ENCODE data around the gene LPIN1.

DNA sequence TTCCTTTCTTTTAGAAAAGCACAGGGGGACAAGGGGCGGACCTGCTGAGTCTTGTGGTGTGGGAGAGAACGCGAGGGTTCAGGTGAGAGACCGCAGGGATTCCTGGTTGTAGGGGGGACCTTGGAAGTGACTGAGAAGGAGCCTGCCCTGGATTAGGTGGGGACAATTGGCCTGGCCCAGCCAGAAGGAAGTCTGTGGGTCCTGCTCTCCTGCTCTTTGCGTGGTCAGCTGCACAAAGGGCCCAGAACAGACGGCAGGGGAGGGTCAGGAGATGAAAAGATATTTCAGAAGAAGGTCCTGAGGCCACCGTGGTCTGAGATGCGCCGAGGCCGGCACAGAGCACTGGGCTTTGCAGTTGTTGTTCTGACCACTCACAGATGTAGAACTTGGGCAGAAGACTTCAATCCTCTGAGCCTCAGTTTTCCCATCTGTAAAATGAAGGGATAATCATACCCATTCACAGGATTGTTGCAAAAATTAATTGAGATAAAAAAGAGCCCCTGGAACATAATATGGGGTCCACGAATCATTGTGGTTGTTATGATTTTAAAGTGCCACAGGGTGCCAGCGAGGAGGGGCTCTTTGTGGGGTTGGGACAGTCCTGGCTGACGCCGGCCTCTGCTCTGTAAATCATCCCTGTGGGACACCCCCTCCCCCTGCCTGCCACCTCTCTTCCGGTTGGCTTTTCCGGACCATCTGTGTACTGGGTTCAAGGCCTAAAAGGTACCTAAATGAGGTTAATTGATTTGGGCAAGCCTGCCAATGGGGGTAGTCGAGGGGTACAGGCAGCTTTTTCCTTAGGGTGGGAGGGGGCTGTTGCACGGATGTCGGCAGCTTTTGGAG is 1.8 kb downstream of the LPIN1 start:
- TF ChIP-seq FOXA1 (IDR thresholded peaks at IDR 0.05) (no peak), RAD21 (IDR thresholded peaks at IDR 0.05) (no peak), TAF1 (conservative IDR thresholded peaks at IDR 0.05) (no peak), YY1 (IDR thresholded peaks at IDR 0.05) (no peak), SP1 (IDR thresholded peaks at IDR 0.05) (no peak)
- TF ChIP-seq, protein P1, sequence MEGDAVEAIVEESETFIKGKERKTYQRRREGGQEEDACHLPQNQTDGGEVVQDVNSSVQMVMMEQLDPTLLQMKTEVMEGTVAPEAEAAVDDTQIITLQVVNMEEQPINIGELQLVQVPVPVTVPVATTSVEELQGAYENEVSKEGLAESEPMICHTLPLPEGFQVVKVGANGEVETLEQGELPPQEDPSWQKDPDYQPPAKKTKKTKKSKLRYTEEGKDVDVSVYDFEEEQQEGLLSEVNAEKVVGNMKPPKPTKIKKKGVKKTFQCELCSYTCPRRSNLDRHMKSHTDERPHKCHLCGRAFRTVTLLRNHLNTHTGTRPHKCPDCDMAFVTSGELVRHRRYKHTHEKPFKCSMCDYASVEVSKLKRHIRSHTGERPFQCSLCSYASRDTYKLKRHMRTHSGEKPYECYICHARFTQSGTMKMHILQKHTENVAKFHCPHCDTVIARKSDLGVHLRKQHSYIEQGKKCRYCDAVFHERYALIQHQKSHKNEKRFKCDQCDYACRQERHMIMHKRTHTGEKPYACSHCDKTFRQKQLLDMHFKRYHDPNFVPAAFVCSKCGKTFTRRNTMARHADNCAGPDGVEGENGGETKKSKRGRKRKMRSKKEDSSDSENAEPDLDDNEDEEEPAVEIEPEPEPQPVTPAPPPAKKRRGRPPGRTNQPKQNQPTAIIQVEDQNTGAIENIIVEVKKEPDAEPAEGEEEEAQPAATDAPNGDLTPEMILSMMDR (IDR thresholded peaks at IDR 0.05; ENCODE audit: low read depth, low read length, missing input control): no peak
- TF ChIP-seq, protein P2, sequence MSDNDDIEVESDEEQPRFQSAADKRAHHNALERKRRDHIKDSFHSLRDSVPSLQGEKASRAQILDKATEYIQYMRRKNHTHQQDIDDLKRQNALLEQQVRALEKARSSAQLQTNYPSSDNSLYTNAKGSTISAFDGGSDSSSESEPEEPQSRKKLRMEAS (IDR thresholded peaks at IDR 0.05): no peak
- TF ChIP-seq, protein P3, sequence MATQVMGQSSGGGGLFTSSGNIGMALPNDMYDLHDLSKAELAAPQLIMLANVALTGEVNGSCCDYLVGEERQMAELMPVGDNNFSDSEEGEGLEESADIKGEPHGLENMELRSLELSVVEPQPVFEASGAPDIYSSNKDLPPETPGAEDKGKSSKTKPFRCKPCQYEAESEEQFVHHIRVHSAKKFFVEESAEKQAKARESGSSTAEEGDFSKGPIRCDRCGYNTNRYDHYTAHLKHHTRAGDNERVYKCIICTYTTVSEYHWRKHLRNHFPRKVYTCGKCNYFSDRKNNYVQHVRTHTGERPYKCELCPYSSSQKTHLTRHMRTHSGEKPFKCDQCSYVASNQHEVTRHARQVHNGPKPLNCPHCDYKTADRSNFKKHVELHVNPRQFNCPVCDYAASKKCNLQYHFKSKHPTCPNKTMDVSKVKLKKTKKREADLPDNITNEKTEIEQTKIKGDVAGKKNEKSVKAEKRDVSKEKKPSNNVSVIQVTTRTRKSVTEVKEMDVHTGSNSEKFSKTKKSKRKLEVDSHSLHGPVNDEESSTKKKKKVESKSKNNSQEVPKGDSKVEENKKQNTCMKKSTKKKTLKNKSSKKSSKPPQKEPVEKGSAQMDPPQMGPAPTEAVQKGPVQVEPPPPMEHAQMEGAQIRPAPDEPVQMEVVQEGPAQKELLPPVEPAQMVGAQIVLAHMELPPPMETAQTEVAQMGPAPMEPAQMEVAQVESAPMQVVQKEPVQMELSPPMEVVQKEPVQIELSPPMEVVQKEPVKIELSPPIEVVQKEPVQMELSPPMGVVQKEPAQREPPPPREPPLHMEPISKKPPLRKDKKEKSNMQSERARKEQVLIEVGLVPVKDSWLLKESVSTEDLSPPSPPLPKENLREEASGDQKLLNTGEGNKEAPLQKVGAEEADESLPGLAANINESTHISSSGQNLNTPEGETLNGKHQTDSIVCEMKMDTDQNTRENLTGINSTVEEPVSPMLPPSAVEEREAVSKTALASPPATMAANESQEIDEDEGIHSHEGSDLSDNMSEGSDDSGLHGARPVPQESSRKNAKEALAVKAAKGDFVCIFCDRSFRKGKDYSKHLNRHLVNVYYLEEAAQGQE (IDR thresholded peaks at IDR 0.05): no peak

Data from liver (tissue), 3 donors.